Esophagus squamous epithelium (tissue), 5 donors: ENCODE results near the gene ZNF3. TPM values are rescaled to one million over a fixed set of nuclear protein-coding genes. Genes with fewer than 3 reads are reported as not detected.

Source experiments
- DNase-seq: peaks from one replicate; lab custom pipeline; 2025; lab: John Stamatoyannopoulos, UW
- H3K27ac ChIP-seq, 4 donors: fragments of 200-600 bp; sonication (generic); one replicate each; pipeline ENCODE4 v1.5.1; 2016 to 2019; ENCODE audit warnings: mild to moderate bottlenecking in 1 of 4
- H3K27me3 ChIP-seq, 4 donors: fragments of 200-600 bp; sonication (generic); 1 replicate in 3 of 4; 2 replicates in 1 of 4; pipeline versions ENCODE4 v1.5.1 to v1.6.0; 2017 to 2021; ENCODE audit warnings: antibody characterized with exemption in 1 of 4
- H3K36me3 ChIP-seq, 3 donors: fragments of 200-600 bp; sonication (generic); one replicate each; pipeline ENCODE4 v1.5.1; 2016 to 2019
- H3K4me1 ChIP-seq, 3 donors: fragments of 200-600 bp; sonication (generic); one replicate each; pipeline ENCODE4 v1.5.1; 2017 to 2019
- H3K4me3 ChIP-seq, 4 donors: fragments of 200-600 bp; sonication (generic); 1 replicate in 3 of 4; 2 replicates in 1 of 4; pipeline ENCODE4 v1.5.1; 2016 to 2019; ENCODE audit warnings: mild to moderate bottlenecking in 2 of 4, moderate library complexity in 1 of 4
- H3K9me3 ChIP-seq, 3 donors: fragments of 200-600 bp; sonication (generic); one replicate each; pipeline ENCODE4 v1.5.1; 2016 to 2019
- CTCF ChIP-seq, 6 experiments: fragments of 450-650 bp in 4 of 6; fragments of 200-600 bp in 2 of 6; sonication (generic) in 2 of 6; IDR thresholded peaks; one replicate each; pipeline ENCODE4 v1.5.1; 2016 to 2019; ENCODE audit warnings: antibody characterized with exemption in 6 of 6, mild to moderate bottlenecking in 4 of 6, moderate library complexity in 4 of 6
- POLR2A ChIP-seq, 4 donors: fragments of 450-650 bp; IDR thresholded peaks; one replicate each; pipeline ENCODE4 v1.6.1; 2017; ENCODE audit warnings: antibody characterized with exemption in 4 of 4, mild to moderate bottlenecking in 4 of 4, moderate library complexity in 3 of 4
- WGBS, 2 donors: methylation state at CpG; one replicate each; pipeline ENCODE4 v1.1.5; 2018; 5-methylcytosine and 5-hydroxymethylcytosine counted together
- intact Hi-C: fragments of 100-400 bp; cut with DNase I; formaldehyde crosslinking; loops from one replicate; pipeline ENCODE4 v1.15.0; 2022
- total RNA-seq, 4 donors: library from RNA; depleted of rRNA; stranded (reverse); fragments of >200 nt; gene quantifications; one replicate each; pipeline ENCODE4 v1.1.0, GENCODE V29; 2016
- donor health status: DM: yes; HTN: yes; CAD: no.

The ZNF3 gene
- total RNA-seq, 4 donors from 2014 or later: 10.5 to 22.3 (median 12.2) TPM

- no peaks in the 10 kb centered on the region for H3K9me3 ChIP-seq
- DNase-seq: peak; percentile 89
- WGBS, 2 donors: 0 to 2% methylated on average over 4 to 18 of the region's 80 CpGs
- H3K4me1 ChIP-seq: peaks cover 12 to 40% (median 12%) of the 10 kb centered on the region in 3 donors
- H3K27me3 ChIP-seq: no peaks in the 10 kb centered on the region
- H3K27ac ChIP-seq: peak within 1 kb of the TSS; percentile 91 to 99 (median 98)
- intact Hi-C loops: no loop called here
- peak within 1 kb of the TSS; percentile 51 to 94 (median 76) for H3K4me3 ChIP-seq
- TF ChIP-seq CTCF (IDR thresholded peaks at IDR 0.05) (peak in 2 of 6 experiments; percentile 2 to 6), POLR2A (IDR thresholded peaks at IDR 0.05) (peak in 1 of 4 donors; percentile 28)
- peaks cover 22 to 67% (median 46%) of the 10 kb centered on the region in 3 donors for H3K36me3 ChIP-seq
Measured at GRCh38 chr7:100101016-100101862, 19.7 kb upstream of the ZNF3 start, which contains the start of the genes AP4M1 and MCM7. Gene AP4M1 (plus strand): TSS chr7:100101643. CDS start chr7:100101715, 72 bp downstream. Gene MCM7 (minus strand): TSS chr7:100101397. CDS start chr7:100101294, 103 bp downstream.

- peaks cover 12 to 40% (median 12%) of the 10 kb centered on the region in 3 donors for H3K4me1 ChIP-seq
- DNase-seq: peak; percentile 47
- peak overlapping the region; percentile 51 to 94 (median 76) for H3K4me3 ChIP-seq
- 0 to 2% methylated on average over 6 to 7 of the region's 61 CpGs for WGBS, 2 donors
- H3K27ac ChIP-seq: peak overlapping the region; percentile 91 to 99 (median 98)
- no peaks in the 10 kb centered on the region for H3K9me3 ChIP-seq
- H3K27me3 ChIP-seq: no peaks in the 10 kb centered on the region
- intact Hi-C loops: no loop called here
- peaks cover 26 to 67% (median 50%) of the 10 kb centered on the region in 3 donors for H3K36me3 ChIP-seq
- peak in 1 of 6 experiments; percentile 12 for TF ChIP-seq CTCF (IDR thresholded peaks at IDR 0.05)
- TF ChIP-seq POLR2A (IDR thresholded peaks at IDR 0.05): peak in 1 of 4 donors; percentile 53
Measured at GRCh38 chr7:100100420-100101015, 19.0 kb upstream of the ZNF3 start.

- H3K27me3 ChIP-seq: no peaks in the 10 kb centered on the region
- peak overlapping the region; percentile 51 to 94 (median 76) for H3K4me3 ChIP-seq
- H3K4me1 ChIP-seq: peaks cover 12 to 40% (median 12%) of the 10 kb centered on the region in 3 donors
- no peaks in the 10 kb centered on the region for H3K9me3 ChIP-seq
- intact Hi-C loops: no loop called here
- H3K36me3 ChIP-seq: peaks cover 23 to 67% (median 50%) of the 10 kb centered on the region in 3 donors
- peak overlapping the region; percentile 91 to 99 (median 98) for H3K27ac ChIP-seq
- TF ChIP-seq CTCF (IDR thresholded peaks at IDR 0.05): no peak
- TF ChIP-seq POLR2A (IDR thresholded peaks at IDR 0.05): no peak
- 51 to 65% methylated on average over 12 of the region's 12 CpGs for WGBS, 2 donors
- no peak for DNase-seq
Measured at GRCh38 chr7:100099452-100099851, 17.9 kb upstream of the ZNF3 start.

GRCh38 chr7:100098913-100099312 lies 17.4 kb upstream of the ZNF3 start:
- no peak for DNase-seq
- H3K27ac ChIP-seq: peak overlapping the region in 1 of 4 donors; percentile 99
- peaks cover 12 to 44% (median 12%) of the 10 kb centered on the region in 3 donors for H3K4me1 ChIP-seq
- H3K9me3 ChIP-seq: no peaks in the 10 kb centered on the region
- no peak overlapping the region for H3K4me3 ChIP-seq
- intact Hi-C loops: no loop called here
- 82 to 86% methylated on average over 6 to 7 of the region's 10 CpGs for WGBS, 2 donors
- no peak for TF ChIP-seq POLR2A (IDR thresholded peaks at IDR 0.05)
- no peak for TF ChIP-seq CTCF (IDR thresholded peaks at IDR 0.05)
- no peaks in the 10 kb centered on the region for H3K27me3 ChIP-seq
- H3K36me3 ChIP-seq: peaks cover 27 to 67% (median 50%) of the 10 kb centered on the region in 3 donors
